Measurements from ENCODE around the gene DNAH2. TPM values are rescaled to one million over a fixed set of nuclear protein-coding genes. Genes with fewer than 3 reads are reported as not detected.

DNAH2 gene
- total RNA-seq, 1 experiment from 2014 or later = under 0.01 TPM

GRCh38 chr17:7818746-7819645 lies 101.5 kb downstream of the DNAH2 start:
- DNase-seq (ENCODE audit: low read depth) = no peak

GRCh38 chr17:7820231-7820630 lies 102.7 kb downstream of the DNAH2 start:
- DNase-seq (ENCODE audit: low read depth) = no peak

GRCh38 chr17:7822126-7822525 lies 104.6 kb downstream of the DNAH2 start:
- DNase-seq (ENCODE audit: low read depth) = no peak

GRCh38 chr17:7823581-7824001 lies 106.0 kb downstream of the DNAH2 start:
- DNase-seq (ENCODE audit: low read depth) = no peak

GRCh38 chr17:7824021-7824924 lies 106.7 kb downstream of the DNAH2 start:
- DNase-seq (ENCODE audit: low read depth) = no peak

- no peak for DNase-seq (ENCODE audit: low read depth)
Observed at GRCh38 chr17:7825206-7825990, 107.9 kb downstream of the DNAH2 start.

- no peak for DNase-seq (ENCODE audit: low read depth)
Observed at GRCh38 chr17:7830616-7831015, 113.1 kb downstream of the DNAH2 start.

GRCh38 chr17:7831233-7831632 lies 113.7 kb downstream of the DNAH2 start:
- DNase-seq (ENCODE audit: low read depth) = no peak

- no peak for DNase-seq (ENCODE audit: low read depth)
Observed at GRCh38 chr17:7832431-7832830, 114.9 kb downstream of the DNAH2 start.

GRCh38 chr17:7833011-7833794 lies 115.7 kb downstream of the DNAH2 start:
- no peak for DNase-seq (ENCODE audit: low read depth)

GRCh38 chr17:7833795-7834541 lies 116.4 kb downstream of the DNAH2 start, which contains the start of gene KDM6B:
Gene KDM6B, plus strand, starts transcription at chr17:7834217. Its CDS starts 11,338 bp downstream, at chr17:7845555.
- DNase-seq (ENCODE audit: low read depth) = peak; percentile 89

- peak; percentile 39 for DNase-seq (ENCODE audit: low read depth)
Observed at GRCh38 chr17:7834542-7834956, 117.0 kb downstream of the DNAH2 start.

GRCh38 chr17:7834957-7835813 lies 117.6 kb downstream of the DNAH2 start:
- peak; percentile 97 for DNase-seq (ENCODE audit: low read depth)

- DNase-seq (ENCODE audit: low read depth) = peak; percentile 41
Observed at GRCh38 chr17:7835814-7836595, 118.5 kb downstream of the DNAH2 start.

GRCh38 chr17:7836596-7837407 lies 119.3 kb downstream of the DNAH2 start:
- peak; percentile 89 for DNase-seq (ENCODE audit: low read depth)

GRCh38 chr17:7837408-7838088 lies 120.0 kb downstream of the DNAH2 start:
- no peak for DNase-seq (ENCODE audit: low read depth)

Measured in Daoy (cell line).